GM18519 (cell line): ENCODE measurements around the gene LARP6.

ENCODE experiments used
- ATAC-seq: cut with Tn5 transposase; IDR thresholded peaks from one replicate; pipeline ENCODE4 v1.9.1; 2021; ENCODE audit warnings: mild to moderate bottlenecking, moderate library complexity; ENCODE audit not compliant: unreplicated experiment, low FRiP score

The LARP6 gene

DNA sequence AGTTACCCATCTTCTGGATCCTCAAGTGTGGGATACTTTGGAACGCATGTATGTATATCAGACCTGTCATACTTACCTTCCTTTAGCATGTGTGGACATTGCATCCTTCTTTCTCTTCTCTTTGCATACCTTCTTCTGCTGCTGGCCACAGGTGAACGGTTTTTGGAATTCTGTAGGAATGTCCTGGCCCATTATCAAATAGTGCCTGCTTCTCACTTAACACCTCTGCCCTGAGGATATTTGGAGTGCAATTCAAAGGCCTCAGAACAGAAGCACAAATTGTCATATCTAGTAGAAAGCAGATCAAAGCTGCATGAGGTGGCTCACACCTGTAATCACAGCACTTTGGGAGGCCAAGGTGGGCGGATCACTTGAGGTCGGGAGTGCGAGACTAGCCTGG lies 56.5 kb downstream of the LARP6 start:
- ATAC-seq: no peak

DNA sequence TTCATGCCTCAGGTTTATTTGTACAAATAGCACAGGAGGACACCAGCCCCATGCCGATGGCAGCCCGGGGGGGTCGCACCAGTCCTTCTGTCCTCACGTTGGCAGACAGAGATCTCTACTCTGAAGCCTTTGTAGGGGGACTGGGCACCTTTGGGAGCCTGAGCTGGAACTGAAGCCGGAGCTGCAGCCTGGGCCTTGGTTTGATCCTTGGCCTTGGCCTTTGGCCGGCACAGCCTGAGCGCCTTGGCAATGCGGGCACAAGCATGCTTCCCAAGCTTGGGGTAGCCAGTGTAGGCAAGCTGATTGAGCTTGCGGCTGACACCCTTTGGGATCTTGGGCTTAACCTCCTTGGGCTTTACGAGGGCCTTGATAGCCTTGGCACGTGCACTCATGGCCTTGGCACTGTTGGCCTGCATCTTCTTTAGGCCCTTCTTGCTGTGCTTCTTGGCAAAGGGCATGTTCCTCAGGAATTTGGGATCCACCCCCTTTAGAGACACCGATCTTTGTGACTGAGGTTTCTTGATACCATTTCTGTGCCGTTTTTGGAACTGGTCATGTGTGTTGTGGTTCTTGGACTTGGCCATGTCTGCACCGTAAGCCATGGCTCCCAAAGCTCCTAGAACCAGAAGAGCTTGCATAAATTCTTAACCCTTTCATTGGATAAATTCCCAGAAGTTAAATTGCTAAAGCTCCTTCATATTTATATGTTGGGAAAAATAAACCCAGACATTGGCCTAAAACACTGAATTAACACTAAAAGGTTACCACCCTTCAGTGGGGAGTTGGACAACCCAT lies 57.2 kb downstream of the LARP6 start:
- no peak for ATAC-seq

DNA sequence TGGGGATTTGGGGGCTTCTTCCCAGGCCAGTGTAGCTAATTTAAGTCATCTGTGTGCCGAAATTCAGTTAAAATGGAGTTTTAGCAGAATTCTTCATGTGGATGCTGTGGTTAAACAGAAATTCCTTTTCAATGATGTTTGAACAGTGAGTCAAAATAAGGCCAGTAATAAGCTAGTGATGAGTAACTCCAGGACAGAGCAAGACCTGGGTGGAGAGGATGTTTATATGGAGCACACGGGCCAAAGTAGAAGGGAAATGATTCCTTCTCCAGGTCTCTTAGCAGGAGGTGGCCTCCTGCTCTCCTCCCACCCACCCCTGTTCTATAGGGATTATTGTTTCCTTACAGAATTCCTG lies 58.7 kb downstream of the LARP6 start:
- ATAC-seq: no peak

DNA sequence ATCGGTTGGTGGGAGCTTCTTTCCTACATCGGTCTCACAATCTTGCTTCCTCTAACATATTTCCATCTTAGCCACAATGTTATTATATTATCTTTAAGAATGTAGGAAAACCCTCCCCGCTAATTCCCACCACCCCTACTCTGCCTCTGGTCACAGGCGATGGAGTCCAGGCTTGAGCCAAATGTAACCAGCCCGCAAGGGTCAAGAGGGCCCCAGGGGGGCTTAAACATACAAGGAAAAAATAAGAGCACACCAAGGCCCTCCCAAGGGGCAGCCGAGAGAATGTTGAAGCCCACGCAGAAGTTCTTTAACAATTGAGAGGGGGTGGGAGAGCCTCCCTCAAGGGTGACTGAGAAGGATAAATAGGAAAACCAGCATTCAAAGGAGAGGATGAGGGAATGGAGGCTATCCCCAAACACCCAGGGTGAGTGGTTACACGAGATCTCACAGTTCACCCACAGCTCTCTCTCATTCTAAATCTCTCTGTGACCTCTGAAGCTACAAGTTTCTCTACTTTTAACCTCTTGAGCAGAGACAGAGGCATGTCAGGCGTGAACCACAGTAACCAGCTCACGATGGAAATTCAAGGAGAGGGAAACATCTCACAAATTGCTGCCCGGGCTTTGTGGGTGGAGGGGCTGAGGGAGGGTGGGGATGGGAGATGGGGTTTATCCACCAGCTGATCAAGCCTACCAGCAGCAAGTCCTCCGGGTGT lies 59.2 kb downstream of the LARP6 start:
- no peak for ATAC-seq

DNA sequence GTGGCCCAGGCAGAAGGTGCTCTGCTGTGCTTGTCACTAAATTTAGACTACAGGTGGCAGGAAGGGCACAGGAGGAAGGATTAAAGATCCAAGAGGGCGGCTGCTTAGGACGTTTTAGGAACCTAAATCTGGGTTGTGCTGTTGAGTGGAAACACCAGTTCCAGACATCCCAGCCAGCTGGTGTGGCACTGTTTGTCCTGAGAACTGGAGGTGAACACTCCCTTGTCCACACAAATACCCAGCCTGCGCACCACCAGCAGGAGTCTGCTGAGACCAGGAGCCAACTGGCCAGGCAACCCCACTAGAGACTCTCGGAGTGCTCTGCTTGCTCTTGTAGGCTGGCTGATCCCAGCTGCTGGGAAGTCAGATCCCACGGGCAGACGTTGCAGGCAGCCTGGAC lies 60.3 kb downstream of the LARP6 start:
- ATAC-seq: no peak

DNA sequence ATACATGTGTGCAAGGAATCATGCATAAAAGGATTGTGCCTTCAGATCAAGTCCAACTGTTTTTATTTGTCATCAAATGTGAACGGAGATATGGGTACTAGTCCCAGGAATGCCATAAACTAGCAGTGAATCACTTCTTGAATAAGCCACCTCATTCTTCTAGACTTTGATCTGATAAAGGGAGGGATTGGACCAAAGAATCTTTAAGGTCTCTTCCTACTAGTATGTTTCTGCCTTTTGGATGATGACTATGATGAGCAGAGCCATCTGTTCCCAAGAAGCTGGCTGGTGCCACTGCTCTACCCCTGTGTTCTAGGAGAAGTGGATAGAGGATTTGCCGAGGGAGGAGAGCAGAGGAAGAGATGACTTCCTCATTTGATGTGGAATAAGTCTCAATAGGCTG lies 61.8 kb downstream of the LARP6 start:
- no peak for ATAC-seq

DNA sequence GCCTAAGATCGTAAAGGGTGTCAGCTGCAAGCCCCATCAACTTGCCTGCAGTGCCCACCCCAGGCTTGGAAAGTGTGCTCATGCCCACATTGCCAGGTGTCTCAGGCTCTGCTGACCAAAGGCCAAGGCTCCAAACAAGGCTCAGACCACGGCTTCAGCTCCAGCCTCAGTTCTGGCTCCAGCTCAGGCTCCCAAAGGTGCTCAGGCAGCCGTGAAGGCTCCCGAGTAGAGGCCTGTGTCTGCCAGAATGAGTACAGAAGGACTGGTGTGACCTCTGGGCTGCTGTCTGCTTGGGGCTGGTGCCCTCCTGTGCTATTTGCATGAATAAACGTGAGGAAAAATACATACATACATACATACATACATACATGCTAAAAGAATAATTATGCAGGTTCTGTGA lies 62.7 kb downstream of the LARP6 start:
- ATAC-seq: no peak

DNA sequence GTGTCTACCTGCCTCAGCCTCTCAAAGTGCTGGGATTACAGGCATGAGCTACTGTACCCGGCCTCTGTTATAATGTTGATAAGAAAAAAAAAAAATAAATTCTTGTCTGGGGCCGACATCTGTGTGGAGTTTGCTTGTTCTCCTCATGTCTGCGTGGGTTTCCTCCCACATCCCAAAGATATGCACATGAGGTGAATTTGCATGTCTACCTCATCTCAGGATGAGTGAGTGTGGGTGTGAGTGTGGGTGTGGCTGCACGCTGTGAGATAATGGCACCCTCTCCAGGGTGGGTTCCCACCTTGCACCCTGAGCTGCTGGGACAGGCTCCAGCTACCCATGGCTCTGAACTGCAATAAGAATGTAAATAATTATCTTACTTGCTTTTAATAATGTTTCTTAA lies 64.7 kb downstream of the LARP6 start:
- no peak for ATAC-seq

DNA sequence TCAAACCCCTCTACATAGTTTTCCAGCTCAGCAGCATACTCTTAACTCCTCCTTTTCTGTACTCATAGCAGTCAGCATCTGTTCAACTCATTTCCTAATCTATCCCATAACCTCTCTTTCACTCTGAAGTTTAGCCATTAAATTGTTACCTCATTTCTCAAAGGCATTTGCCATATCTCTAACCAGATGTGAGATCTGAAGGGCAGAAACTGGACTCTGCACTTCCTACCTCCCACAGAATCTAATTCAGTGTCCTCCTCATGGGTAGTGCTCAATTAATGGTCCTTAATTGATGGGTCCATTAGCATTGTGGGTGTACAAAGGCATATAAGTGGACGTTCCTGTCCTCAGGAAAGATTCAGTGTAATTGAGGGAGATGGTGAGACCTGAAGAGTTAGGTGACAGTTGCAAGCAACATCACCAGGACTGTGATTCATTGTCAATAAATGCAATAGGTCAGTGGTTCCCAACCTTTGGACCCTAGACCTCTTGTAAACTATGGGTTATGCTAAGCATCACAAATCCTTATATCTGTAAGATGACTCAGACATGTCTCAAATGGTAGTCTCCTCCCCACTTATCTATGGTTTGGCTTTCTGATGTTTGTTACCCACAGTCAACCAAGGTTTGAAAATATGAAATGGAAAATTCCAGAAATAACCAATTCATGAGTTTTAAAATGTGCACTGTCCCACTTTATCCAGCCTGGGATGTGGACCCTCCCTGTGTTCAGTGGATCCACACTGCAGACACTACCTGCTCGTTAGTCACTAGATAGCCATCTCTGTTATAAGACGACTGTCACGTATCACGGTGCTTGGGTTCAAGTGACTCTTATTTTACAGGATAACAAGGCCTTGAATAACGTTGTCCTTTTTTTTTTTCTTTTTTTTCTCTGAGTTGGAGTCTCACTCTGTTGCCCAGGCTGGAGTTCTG lies 65.6 kb downstream of the LARP6 start:
- ATAC-seq: no peak

DNA sequence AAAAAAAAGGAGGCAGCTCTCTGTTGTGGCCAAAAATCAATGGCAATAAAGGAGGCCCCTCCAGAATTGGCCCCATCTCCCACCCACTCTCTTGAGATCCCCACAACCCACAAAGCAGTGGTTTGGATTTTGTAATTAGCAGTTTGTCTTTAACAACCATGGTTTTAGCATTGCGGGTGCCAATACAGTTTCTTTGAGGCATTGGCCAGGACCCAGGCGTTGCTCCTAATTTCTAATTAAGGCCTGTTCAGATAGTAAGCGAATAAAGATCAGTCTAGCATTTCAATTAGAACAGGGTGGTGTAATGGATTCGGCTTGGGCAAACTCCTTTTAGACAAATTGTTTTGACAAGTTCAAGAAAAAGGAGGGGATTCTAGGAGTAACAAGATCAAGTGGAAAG lies 67.0 kb downstream of the LARP6 start:
- ATAC-seq: no peak

DNA sequence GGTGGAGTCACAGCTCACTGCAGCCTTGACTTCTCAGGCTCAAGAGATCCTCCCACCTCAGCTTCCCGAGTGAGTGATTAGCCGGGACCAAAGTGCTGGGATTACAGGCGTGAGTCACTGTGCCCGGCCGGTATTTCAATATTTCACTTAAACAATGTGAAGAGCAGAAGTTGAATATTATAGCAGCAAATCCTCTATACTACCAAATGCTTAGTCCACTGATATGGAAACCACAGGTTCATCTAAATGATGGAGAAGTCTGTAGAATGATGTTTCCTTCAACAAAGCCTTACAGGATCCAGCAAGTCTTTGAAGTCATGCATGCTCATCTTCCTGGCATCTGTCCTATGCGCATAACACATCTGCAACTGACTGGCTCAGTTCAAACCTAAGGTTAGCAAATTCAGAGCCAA lies 70.3 kb downstream of the LARP6 start:
- no peak for ATAC-seq

DNA sequence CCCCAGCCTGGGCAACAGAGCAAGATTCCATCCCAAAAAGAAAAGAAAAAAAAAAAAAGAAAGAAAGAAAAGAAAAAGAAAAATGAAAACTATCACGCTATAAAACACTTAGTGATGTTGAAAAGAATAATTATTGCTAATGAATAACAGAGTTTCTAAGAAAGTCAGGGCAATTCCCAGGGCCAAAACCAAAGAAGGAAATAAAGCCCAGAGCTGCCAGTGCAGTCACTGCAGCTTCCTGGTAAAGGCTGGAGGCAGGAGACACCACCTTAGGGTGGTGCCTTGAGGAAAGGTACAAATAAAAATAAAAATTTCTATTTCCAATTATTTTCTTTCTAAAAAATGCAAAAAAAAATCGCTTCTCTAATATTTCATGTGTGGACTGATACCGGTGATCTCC lies 70.9 kb downstream of the LARP6 start:
- no peak for ATAC-seq

DNA sequence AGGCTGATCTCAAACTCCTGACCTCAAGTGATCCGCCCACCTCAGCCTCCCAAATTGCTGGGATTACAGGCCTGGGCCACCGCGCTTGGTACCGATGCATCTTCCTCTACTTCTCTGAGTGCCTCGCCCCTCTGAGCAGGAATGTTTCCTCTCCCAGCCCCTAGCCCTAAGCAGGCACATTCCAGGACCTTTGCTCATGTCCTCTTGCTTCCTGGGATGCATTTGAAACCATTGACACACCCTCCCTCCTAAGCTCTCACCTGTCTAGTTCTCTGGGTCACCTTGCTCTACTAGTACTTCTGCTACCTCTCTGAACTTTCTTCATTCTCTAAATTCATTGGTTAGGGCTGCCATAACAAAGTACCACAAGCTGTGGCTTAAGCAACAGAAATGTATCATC lies 72.7 kb downstream of the LARP6 start:
- no peak for ATAC-seq
